ENCODE measurements around the gene CD59.
"Not testable (repeated sequence)": the region's sequence is repeated elsewhere in the genome, so short reads cannot be mapped to it uniquely, and the experiment has no call there.

Gene CD59

DNA sequence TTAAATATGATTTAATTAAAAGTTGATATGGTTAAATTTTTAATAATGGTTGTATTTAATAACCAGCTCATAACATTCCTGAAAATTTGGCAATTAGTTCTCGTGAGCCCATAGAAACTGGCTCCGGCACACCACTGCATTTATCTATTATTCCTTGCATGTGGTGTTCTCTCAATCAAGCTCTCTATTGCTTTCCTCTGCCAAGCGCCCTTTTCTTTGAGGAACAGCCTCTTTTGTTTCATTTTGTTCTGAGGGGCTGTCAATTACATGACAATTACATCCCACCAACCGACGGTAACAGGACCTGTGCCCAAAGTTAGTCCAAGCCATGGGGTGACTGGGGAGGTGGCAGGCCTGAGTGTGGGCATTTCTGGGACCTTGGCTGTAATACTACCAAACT is 43.7 kb downstream of the CD59 start:
- DNase-seq = no peak

DNA sequence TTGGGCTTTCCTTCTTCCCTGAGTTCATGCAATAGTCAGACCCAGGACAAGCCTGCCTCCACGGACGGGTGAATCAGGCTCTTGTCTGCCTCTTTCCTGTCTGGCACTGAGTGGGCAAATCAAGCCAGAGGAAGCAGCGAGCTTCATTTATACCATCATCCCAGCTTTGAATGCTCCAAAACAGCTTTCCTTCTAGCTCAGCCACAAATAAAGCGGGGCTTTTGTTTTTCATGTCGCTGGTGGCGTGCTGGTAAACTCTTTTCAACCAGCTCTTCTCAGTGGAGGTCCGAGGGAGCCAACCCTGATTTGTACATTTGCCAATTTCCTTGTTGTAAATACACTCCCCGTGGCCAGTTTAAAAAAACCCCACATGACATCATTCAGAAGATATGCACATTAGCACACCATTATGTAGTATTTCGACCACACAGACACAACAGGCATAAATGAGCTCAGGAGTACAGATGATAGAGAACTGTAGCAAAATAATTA is 44.2 kb downstream of the CD59 start:
- no peak for DNase-seq

DNA sequence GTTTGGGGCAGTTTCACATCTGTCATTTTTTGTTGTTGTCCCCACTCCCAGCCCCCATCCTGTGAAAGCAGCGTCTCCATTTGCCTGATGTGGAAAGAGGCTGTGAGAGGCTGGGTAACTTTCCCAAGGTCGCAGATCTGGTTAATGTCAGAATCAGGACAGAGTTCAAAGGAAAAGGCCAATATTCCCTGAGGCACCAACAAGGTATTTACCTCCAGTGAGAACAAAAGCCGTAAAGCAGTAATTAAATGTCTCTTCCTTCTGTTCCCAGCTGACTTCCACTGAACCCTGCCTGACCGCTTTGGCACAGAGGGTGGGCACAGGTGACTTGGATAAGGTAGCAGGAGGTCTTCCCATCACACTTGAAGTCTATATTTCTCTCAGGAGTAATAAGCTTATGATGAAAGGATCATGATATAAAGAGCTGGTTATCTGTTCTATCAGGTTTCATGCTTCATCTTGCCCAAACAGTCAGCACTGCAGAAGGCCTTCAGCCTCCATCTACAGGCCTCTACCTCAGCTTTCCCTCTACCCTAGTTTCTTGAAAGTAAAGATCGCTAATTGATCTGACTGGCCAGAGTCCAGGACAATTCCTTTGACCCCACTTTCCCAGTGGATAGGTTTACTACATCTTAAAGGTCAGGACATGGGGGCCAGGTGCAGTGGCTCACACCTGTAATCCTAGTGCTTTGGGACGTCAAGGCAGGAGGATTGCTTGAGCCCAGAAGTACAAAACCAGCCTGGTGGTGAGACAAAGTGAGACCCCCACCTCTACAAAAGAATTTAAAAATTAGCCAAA is 45.0 kb downstream of the CD59 start:
- DNase-seq = no peak

DNA sequence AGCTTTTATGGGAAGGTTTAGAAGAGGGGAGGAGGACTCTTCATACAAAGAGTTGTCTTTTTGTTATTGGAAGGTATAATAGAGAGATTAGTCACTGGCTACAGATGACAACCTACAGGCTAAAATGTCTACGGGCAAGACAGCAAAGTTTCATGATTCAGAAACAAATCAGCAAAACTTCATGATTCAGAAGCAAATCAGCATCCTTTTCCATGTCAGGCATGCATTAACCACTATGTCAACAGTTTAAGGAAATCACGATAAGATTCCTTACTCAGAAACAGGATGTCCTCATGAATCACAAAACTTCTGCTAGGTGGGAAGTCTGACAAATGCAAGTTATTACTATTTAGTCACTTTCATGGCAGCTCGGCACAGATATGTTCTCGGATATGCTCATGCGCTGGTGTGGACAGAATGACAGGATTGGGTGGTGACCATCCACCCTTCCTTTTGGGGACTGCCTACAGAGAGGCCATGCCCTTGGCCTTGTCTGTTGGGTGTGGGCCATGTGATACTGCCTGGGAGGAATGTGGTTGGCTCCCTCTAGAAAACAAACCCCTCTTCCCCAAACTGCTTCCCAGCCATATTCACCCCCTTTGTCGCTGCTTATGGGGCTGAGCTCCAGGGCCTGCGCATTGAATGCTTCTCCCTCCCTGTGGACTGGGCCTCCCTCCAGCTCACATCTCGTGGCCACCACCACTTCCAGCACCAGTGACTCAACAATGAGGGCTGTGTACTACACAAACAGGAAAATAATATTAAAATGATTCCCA is 45.7 kb downstream of the CD59 start:
- no peak for DNase-seq

DNA sequence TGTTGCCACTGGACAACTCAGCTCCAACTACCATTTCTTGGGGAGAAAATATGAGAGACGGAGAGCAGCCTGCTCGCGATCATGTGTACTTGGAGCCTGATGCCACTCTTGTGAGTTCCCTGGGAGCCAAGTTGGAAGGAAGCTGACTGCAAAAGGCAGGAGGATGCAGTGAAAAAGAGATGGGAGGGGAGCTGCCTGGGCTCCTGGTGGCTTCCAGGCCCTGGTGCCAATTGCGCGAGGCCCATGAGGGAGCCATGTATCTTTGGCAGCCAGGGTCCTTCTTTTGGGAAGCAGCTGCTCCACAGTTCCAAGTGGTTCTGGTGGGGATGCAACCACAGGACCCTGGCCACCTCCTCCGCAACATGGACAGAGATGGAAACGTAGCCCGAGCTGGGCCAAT is 46.7 kb downstream of the CD59 start:
- DNase-seq = no peak

DNA sequence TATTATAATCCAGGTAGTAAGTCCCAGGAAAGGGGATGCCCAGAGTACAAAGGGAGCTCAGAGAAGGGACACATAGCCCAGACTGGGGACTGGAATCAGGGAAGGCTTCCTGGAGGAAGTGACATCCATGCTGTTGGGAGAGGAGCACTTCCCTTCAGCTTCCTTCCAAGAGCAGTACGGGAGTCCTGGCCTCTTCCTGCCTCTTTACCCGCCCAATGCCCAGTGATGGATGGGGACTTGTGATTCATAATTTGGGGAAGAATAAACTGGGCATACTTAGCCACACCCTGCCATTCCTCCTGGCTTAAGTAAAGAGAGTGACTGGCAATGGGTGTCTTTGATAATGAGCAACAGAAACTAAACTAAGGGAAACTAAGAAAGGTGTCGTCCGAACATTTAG is 47.1 kb downstream of the CD59 start:
- DNase-seq = no peak

DNA sequence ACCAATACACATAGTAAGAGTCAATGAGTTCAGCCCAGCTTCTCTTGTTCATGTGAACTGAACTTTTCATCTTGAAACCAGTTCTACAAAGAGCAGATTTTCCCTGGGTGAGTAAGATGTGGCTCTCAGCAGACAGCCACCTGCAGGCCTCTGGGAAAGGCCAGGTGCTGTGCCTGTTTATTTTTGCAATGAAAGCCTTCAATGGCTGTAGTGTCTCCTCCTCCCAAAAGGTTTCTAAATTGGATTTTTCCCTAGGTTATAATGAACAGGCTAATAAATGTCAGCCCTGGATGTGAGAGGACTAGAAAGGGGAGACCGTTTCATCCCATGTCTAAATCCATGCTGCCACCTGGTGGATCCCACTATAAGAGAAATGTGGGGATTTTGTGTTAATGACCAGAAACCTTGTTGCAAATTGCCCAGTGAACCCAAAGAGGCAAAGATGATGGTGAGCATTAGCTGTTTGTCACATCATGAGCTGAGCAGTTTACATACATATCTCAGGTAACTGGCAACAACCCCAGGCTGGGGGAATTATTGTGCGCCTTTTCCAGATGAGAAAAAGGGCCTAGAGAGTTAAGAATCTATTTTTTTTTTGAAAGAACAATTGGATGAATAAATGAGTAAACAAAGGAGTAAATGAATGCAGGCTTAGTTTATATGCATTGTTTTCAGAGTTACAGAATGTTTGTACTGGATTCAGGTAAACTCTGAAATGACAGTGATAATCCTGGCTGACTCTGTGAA is 48.3 kb downstream of the CD59 start:
- DNase-seq = no peak

DNA sequence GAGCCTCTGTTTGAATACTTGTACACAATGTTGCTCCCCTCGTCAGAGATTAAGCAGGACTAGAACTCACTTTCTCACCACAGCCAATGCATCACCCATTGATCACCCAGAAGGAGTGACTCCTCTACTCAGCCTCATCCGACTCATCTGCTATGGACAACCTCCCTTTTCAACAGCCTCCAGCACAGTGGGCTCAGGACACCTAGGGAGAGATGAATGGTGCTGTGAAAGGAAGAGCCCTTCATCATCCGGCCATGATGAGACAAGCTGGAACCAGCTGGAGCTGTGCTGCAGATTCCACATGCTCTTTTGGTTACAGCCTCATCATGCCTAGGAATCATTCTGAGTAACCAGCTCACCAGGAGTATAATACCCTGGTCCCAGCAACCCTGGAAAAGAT is 51.1 kb downstream of the CD59 start:
- no peak for DNase-seq

DNA sequence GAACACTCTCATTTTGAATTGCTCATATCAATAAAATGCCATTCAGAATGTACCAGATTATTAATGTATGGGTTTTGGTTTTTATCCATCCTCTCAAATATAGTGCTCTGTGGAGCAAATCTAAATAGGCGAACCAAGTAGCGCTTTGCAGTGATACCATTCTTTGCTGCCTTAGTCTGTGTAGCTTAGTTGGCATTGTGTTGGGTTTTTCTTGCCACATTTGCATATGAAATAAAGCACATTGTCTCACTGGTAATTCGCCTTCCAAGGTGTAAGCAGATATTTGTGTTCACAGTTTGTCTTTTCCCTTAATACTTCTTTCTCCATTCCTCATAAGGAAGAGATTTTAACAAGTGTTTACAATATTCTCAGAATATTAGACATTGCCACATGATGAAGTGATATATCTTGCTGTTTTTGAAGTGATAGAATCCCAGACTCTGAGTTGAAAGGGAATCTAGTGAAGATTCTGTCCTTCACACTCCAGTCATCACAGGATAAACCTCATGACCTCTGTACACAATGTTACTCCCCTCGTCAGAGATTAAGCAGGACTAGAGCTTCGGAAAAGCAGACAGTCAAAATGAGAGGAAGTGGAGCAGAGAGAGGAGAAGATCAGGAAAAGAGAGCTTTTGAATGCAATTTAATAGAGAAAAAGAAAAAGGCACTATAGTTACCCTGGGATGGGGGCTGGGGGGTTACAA is 52.1 kb downstream of the CD59 start:
- DNase-seq = no peak

DNA sequence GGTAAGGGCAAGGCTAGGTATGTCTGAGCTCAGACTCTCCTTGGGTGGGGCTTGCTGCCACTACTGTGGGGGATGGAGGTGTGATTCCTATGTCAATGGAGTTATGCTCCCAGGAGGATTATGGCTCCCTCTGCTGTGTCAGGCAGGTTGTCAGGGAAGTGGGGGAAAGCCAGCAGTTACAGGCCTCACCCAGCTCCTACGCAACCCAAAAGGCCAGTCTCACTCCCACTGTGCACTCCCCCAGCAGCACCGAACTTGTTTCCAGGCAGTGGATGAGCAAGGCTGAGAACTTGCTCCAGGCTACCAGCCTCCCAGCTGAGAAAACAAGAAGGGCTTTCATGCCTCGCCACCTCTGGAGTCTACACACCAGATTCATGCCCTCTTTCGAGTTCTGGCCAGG is 53.8 kb downstream of the CD59 start:
- DNase-seq = no peak

DNA sequence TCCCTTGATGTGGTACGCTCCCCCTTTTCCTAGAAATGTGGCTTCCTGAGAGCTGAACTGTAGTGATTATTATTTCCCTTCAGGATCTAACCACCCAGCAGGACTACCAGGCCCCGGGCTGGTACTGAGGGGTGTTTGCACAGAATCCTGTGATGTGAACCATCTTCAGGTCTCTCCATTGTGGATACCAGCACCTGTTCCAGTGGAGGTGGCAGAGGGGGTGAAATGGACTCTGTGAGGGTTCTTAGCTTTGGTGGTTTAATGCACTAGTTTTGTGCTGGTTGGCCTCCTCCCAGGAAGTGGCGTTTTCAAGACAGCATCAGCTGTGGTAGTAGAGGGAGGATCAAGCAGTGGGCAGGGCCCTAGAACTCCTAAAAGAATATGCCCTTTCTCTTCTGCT is 54.2 kb downstream of the CD59 start:
- no peak for DNase-seq

DNA sequence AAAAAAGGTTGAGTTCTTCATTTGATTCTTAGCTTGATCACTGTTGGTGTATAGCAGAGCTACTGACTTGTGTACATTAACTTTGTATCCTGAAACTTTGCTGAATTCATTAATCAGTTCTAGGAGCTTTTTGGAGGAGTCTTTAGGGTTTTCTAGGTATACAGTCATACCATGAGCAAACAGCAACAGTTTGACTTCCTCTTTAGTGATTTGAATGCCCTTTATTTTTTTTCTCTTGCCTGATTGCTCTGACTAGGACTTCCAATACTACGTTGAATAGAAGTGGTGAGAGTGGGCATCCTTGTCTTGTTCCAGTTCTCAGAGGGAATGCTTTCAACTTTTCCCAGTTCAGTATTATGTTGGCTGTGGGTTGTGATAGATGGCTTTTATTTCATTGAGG is 57.6 kb downstream of the CD59 start:
- DNase-seq = not testable (repeated sequence)

DNA sequence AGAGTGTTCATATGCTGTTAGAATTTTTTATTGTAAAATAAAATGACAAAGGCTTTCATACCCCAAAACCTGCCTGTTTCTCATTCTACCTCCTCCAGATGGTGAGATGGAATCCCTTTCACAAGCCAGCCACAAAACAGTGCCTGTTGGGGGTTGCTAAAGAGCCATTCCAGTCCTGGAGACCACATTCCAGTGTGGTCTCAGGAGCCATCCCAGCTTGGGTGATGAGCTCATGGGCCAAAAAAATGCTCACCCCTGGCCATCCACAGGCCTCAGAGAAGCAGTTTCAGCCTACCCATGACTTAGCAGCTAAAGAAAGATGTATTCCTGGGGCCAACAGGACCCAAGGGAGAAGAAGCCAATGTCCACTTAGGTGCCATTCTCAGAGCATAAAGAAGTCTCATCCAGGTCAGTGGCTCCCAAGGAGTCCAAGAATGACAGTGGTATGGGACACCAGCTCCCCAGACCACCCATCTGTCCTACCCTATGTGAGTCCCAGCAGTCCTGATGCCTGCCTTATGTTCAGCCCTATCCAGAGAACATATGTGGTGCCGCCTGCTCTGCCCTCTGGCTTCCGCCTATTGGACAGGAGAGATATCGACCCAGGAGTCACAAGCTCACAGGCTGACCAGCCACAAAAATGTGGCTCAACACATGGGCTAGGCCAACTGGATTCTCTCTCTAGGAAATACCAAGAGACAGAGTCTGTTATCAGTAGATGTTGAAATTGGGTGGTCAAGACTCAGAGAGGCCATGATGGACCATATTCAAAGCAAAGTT is 62.0 kb downstream of the CD59 start:
- DNase-seq = no peak

DNA sequence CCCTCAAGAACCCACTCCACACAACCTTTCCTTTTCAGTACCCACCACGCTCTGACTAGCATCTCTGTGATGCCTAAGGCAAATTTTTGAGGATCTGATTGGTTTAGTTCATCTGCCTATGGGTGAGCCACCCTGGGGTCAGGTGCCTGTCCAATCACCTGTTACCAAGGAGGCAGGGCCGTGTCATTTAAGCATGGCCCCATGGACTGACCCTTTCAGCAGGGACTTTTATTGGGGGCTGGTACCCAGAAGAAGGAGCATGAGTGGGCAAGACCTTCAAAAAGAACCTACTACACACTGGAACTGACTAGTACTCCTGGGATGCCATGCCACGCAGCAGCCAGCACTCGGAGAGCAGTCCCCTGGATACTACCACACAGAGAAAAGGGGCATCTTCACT is 64.0 kb downstream of the CD59 start:
- no peak for DNase-seq

DNA sequence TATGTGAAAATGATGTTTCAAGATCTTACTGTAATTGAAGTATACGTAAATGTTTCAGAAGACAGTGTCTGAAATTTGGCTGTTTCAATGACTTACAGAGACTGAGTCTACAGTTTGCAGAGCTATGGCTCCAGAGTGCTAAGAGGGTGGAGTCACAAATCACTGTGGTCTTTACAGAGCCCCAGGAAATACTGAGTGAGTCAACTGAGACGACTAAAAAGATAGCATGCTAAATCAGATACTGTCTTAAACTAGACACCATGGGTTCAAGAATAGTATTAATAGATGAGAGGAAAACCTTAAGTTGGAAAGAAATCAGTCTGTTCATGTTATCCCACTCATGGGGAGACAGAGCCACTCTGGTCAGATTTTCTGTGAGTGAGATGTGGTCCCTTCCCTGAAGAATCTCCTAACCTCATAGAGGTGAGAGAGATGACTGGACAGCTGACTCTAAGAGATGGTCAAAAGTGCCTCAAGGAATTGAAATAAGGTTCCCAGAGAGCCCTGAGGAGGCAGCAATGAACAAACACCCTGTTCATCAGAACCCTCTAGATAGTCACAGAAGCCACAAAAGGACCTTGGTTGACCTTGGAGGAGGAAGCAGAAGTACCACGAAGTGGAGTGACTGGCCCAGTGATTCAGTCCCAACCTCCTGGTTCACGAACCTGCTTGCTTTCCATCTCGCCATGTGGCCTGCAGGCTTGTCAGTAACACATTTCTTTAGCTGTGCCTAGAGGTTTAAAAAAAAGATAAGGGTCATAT is 65.8 kb downstream of the CD59 start:
- DNase-seq = no peak

DNA sequence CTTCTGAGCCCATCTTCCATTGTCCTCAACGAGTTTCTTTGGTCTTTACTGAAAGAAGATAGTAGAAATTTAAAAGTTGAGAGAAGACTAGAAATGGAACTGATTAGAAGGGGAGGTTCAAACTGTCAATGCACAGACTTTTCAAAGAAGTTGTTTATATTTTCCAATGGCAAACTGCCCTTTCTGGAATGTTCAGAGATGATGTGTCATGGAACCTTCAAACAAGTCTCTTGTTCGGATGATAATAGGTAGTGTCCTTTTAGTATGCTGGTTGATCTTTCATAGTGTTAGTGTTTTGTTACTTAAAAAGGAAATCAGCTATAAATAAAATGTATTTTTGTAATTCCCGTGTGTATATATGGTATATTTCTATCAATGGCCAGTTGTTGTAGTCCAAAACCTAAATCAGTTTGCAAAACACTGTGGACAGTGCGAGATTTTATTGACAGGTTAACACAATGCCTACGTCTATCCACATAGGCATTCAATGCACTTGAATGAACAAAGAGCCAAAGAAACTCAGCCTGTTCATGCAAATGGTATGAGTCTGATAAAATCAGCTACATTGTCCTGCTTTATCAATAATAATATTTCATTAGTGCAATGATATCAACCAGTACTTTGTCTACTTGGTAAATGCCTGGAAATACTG is 66.5 kb downstream of the CD59 start:
- DNase-seq = no peak

DNA sequence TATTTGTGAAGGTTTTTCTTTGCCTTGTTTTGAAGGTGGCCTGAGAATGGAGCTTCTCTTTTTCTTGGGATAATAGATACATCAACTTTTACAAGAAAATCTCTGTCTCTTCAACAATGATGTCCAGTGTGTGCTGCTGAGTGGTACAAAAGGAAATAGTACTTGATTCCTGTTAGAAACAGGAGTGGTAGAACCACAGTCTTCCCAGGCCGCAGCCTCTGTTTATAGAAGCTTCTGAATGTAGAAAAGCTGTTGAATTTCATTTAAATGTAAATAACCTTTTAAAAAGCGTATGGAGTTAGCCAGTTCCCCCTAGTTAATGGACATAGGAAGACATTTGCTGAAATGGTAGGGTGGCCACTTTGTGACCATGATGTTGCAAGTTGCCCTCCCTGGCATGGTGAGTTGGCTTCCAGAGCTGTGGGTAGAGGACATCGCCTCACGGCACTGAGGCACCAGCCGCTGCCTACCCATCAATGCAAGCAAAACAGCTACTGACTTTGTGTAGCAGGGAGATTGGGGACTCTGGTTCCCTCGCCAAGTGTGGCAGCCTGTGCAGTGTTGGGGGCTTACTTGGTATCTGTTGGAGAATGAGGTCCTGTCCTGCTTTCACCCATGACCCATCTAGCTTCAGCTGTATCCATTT is 67.1 kb downstream of the CD59 start:
- DNase-seq = no peak

DNA sequence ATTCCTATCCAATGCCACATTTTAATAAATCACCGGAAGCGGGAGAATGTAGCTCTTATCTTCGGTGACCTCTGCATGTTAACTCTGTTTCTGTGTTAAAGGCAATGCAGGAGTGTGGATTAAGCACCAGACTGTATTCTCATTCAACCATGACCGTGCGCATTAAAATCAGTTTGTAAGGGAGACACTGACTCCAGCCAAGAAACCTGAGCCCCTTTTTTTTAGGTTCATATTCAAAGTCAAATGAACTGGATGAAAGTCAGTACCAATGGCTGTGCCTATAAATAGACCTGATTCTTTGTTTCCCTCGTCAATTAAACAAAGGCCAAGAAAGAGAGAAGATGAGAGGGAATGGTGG is 67.8 kb downstream of the CD59 start:
- no peak for DNase-seq

DNA sequence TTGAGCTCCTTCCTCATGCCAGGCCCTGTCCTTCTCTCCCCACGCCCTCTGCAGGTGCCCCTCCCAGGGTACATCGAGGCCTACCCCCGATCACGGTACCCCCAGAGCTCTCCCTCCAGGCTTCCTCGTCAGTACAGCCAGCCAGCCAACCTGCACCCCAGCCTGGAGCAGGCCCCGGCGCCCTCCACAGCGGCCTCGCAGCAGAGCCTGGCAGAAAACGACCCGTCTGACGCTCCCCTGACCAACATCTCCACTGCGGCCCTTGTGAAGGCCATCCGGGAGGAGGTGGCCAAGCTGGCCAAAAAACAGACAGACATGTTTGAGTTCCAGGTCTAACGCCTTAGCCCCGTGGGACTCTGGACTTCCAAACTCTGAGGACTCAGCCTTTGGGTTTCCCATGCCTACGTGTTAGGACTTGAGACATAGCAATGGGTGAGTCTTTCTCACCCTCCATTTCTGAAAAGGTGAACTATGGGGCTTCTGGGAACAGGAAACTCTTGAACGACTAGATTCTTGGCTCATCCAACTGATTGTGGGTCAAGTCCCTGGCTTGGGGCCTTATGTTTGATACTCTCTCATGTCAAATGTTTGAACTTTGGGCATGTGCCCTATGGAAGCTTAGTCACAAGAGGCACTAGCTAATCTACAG is 68.3 kb downstream of the CD59 start:
- no peak for DNase-seq
